IMR-90 (cell line): ENCODE data around the gene CARD14. TPM values are rescaled to one million over a fixed set of nuclear protein-coding genes. Genes with fewer than 3 reads are reported as not detected.

ENCODE experiments used
- ATAC-seq: fragments of 200-7000 bp; cut with Tn5 transposase; 2 replicates; pipeline ENCODE4 v1.9.1; 2020; ENCODE audit warnings: low read depth, mild to moderate bottlenecking, moderate library complexity
- BruUV-seq: library from RNA; stranded (reverse); fragments of 400-500 nt; replicated peaks from 2 replicates; lab custom pipeline; 2021; lab: Mats Ljungman, UMichigan
- CTCF ChIA-PET: fragments of 300-600 bp; formaldehyde crosslinking; extraction: SDS; loops from one replicate; lab custom pipeline; 2021; ENCODE audit warnings: antibody characterized with exemption; lab: Yijun Ruan, JAX
- POLR2A ChIA-PET: fragments of 300-600 bp; sonication (Branson Sonifier 250); formaldehyde crosslinking; loops from one replicate; lab custom pipeline; 2022; ENCODE audit warnings: antibody characterized with exemption; ENCODE audit not compliant: unreplicated experiment; lab: Charles Lee
- DNase-seq: peaks from one replicate; pipeline ENCODE4 v3.0.0; 2013
- H2AFZ ChIP-seq: replicated peaks from 2 replicates; pipeline ENCODE3; 2013; ENCODE audit warnings: low read length, mild to moderate bottlenecking; ENCODE audit not compliant: poor library complexity
- H2AK5ac ChIP-seq: 2 replicates; pipeline ENCODE4 v1.6.1; 2013; ENCODE audit warnings: low read depth, low read length, inconsistent platforms
- H2AK9ac ChIP-seq: replicated peaks from 2 replicates; pipeline ENCODE3; 2013; ENCODE audit warnings: mild to moderate bottlenecking, low read depth, low read length, moderate library complexity; ENCODE audit not compliant: poor library complexity
- H2BK120ac ChIP-seq: 2 replicates; pipeline ENCODE4 v1.6.1; 2013; ENCODE audit warnings: low read depth, low read length, inconsistent platforms
- H2BK15ac ChIP-seq: 3 replicates; pipeline ENCODE4 v1.6.1; 2013; ENCODE audit warnings: low read depth, low read length, inconsistent platforms
- H2BK20ac ChIP-seq: 2 replicates; pipeline ENCODE4 v1.6.1; 2013; ENCODE audit warnings: low read depth, mild to moderate bottlenecking, inconsistent platforms, low read length, moderate library complexity
- H2BK5ac ChIP-seq: 2 replicates; pipeline ENCODE4 v1.6.1; 2013; ENCODE audit warnings: mild to moderate bottlenecking, low read depth, low read length, inconsistent platforms; ENCODE audit not compliant: poor library complexity, severe bottlenecking
- H3K14ac ChIP-seq: replicated peaks from 2 replicates; pipeline ENCODE4 v1.6.1; 2013; ENCODE audit warnings: low read depth, low read length, inconsistent platforms
- H3K18ac ChIP-seq: 2 replicates; pipeline ENCODE4 v1.6.1; 2013; ENCODE audit warnings: low read depth, low read length, control low read depth
- H3K23ac ChIP-seq: 2 replicates; pipeline ENCODE4 v1.6.1; 2013; ENCODE audit warnings: low read depth, low read length, inconsistent platforms
- H3K27ac ChIP-seq: 2 replicates; pipeline ENCODE4 v1.5.1; 2013; ENCODE audit warnings: mild to moderate bottlenecking, control low read depth, low read length; ENCODE audit not compliant: insufficient read depth
- H3K27me3 ChIP-seq: 2 replicates; pipeline ENCODE4 v1.6.1; 2013; ENCODE audit warnings: low read length; ENCODE audit not compliant: control insufficient read depth, insufficient read depth
- H3K36me3 ChIP-seq: 2 replicates; pipeline ENCODE4 v1.6.1; 2013; ENCODE audit warnings: low read length, mixed read lengths; ENCODE audit not compliant: control insufficient read depth, insufficient read depth
- H3K4ac ChIP-seq: 2 replicates; pipeline ENCODE4 v1.6.1; 2013; ENCODE audit warnings: low read depth, low read length, inconsistent platforms
- H3K4me1 ChIP-seq: 2 replicates; pipeline ENCODE4 v1.6.1; 2013; ENCODE audit warnings: low read length, mixed read lengths; ENCODE audit not compliant: control insufficient read depth, insufficient read depth
- H3K4me2 ChIP-seq: 2 replicates; pipeline ENCODE4 v1.6.1; 2013; ENCODE audit warnings: low read depth, mild to moderate bottlenecking, control low read depth, low read length, moderate library complexity
- H3K4me3 ChIP-seq: 2 replicates; pipeline ENCODE4 v1.5.1; 2013; ENCODE audit warnings: low read depth, mild to moderate bottlenecking, control low read depth, low read length, moderate library complexity; ENCODE audit not compliant: insufficient read depth
- H3K56ac ChIP-seq: 2 replicates; pipeline ENCODE4 v1.6.1; 2013; ENCODE audit warnings: low read length, inconsistent platforms; ENCODE audit not compliant: insufficient read depth; ENCODE audit errors: extremely low read depth
- H3K79me1 ChIP-seq, 2 experiments: 2 replicates each; pipeline ENCODE4 v1.6.1; 2013; ENCODE audit warnings: low read length in 2 of 2, inconsistent platforms in 1 of 2, low read depth in 1 of 2
- H3K9ac ChIP-seq: 2 replicates; pipeline ENCODE4 v1.6.1; 2013; ENCODE audit warnings: low read depth, low read length, control low read depth
- H3K9me1 ChIP-seq: 2 replicates; pipeline ENCODE4 v1.6.1; 2013; ENCODE audit warnings: low read length, inconsistent platforms; ENCODE audit not compliant: insufficient read depth
- H3K9me3 ChIP-seq: 2 replicates; pipeline ENCODE4 v1.6.1; 2013; ENCODE audit warnings: low read length; ENCODE audit not compliant: control insufficient read depth, insufficient read depth
- H4K20me1 ChIP-seq: 2 replicates; pipeline ENCODE4 v1.6.1; 2013; ENCODE audit warnings: low read length, inconsistent platforms; ENCODE audit not compliant: insufficient read depth
- H4K5ac ChIP-seq: 2 replicates; pipeline ENCODE4 v1.6.1; 2013; ENCODE audit warnings: mild to moderate bottlenecking, low read depth, low read length, control low read depth
- H4K8ac ChIP-seq, 2 experiments: 2 replicates each; pipeline ENCODE4 v1.6.1; 2013; ENCODE audit warnings: low read depth in 2 of 2, low read length in 2 of 2, control low read depth in 1 of 2, inconsistent platforms in 1 of 2
- H4K91ac ChIP-seq: 2 replicates; pipeline ENCODE4 v1.6.1; 2013; ENCODE audit warnings: low read depth, low read length, inconsistent platforms; ENCODE audit not compliant: insufficient read depth
- CEBPB ChIP-seq: IDR thresholded peaks from 2 replicates; pipeline ENCODE4 v1.6.1; 2012; ENCODE audit warnings: low read depth, low read length, improper control_type of control experiment
- MXI1 ChIP-seq: IDR thresholded peaks from 2 replicates; pipeline ENCODE4 v1.6.1; 2012; ENCODE audit warnings: low read depth, mild to moderate bottlenecking, low read length, moderate library complexity, borderline replicate concordance
- RAD21 ChIP-seq: IDR thresholded peaks from 2 replicates; pipeline ENCODE4 v1.6.1; 2012; ENCODE audit warnings: low read length, improper control_type of control experiment
- WGBS, 2 experiments: methylation state at CpG; one replicate each; pipeline versions ENCODE4 v1.1.5 to v1.1.7; 2013; ENCODE audit warnings: missing lambda C conversion rate in 2 of 2; ENCODE audit not compliant: insufficient read length in 1 of 2; ENCODE audit errors: extremely low coverage in 2 of 2; 5-methylcytosine and 5-hydroxymethylcytosine counted together
- dilution Hi-C: fragments of 300-500 bp; cut with HindIII; formaldehyde crosslinking; loops from one replicate; pipeline ENCODE4 v1.14.3; 2018; ENCODE audit warnings: low sequenced_read_pairs; ENCODE audit not compliant: unreplicated experiment
- in situ Hi-C: fragments of 300-500 bp; cut with MboI; formaldehyde crosslinking; loops from 3 replicates; pipeline ENCODE4 v1.14.3; 2019; ENCODE audit warnings: low sequenced_read_pairs, inconsistent platforms, mixed read lengths
- intact Hi-C: fragments of 100-400 bp; cut with micrococcal nuclease; formaldehyde crosslinking; loops from 2 replicates; pipeline ENCODE4 v1.10.0; 2022
- polyA plus RNA-seq, 3 experiments: library from polyadenylated mRNA; depleted of rRNA; stranded (reverse); fragments of >200 nt; gene quantifications; 2 replicates each; pipeline ENCODE4 v1.2.3, GENCODE V29; 2012; ENCODE audit warnings: low replicate concordance in 1 of 3
- total RNA-seq: library from RNA; depleted of rRNA; stranded (reverse); fragments of >200 nt; gene quantifications from 2 replicates; pipeline ENCODE4 v1.2.3, GENCODE V29; 2012

CARD14 gene
- total and polyA plus RNA-seq, 2 of the 4 experiments (the other 2 are of a cell fraction), result not detected

GRCh38 chr17:80203471-80203963 lies 33.7 kb downstream of the CARD14 start:
- no peak overlapping the region for H2BK5ac ChIP-seq
- BruUV-seq, result no TSS peak
- no peak overlapping the region for H3K56ac ChIP-seq
- H3K18ac ChIP-seq, result no peak overlapping the region
- dilution Hi-C loops (no loop called here), intact Hi-C loops (no loop called here), in situ Hi-C loops (no loop called here)
- no peaks in the 10 kb centered on the region for H3K27me3 ChIP-seq
- H3K9ac ChIP-seq, result no peak overlapping the region
- ATAC-seq (no peak), DNase-seq (no peak)
- no peak overlapping the region for H4K8ac ChIP-seq
- H3K79me1 ChIP-seq, result no peaks in the 10 kb centered on the region
- TF ChIP-seq RAD21 (no peak), MXI1 (no peak), CEBPB (no peak)
- H3K23ac ChIP-seq, result no peak overlapping the region
- no peak overlapping the region for H3K14ac ChIP-seq
- H3K4me2 ChIP-seq, result no peak overlapping the region
- H3K4ac ChIP-seq, result no peak overlapping the region
- H2BK20ac ChIP-seq, result no peak overlapping the region
- no peaks in the 10 kb centered on the region for H3K9me3 ChIP-seq
- H4K20me1 ChIP-seq, result no peaks in the 10 kb centered on the region; the same call in 1 of the 2 replicates
- H3K4me1 ChIP-seq, result no peaks in the 10 kb centered on the region
- no peak overlapping the region for H4K5ac ChIP-seq
- ChIA-PET CTCF (no interaction called here), POLR2A (no interaction called here)
- H3K36me3 ChIP-seq, result peaks cover 3% of the 10 kb centered on the region; the same call in 1 of the 2 replicates
- H3K9me1 ChIP-seq, result peaks cover 3% of the 10 kb centered on the region; the same call in 1 of the 2 replicates
- no peak overlapping the region for H2BK120ac ChIP-seq
- no peak overlapping the region for H4K91ac ChIP-seq
- H2BK15ac ChIP-seq, result no peak overlapping the region
- H2AK5ac ChIP-seq, result no peak overlapping the region
- no peak overlapping the region for H2AK9ac ChIP-seq
- no peak overlapping the region for H3K4me3 ChIP-seq
- no peak overlapping the region for H3K27ac ChIP-seq
- no CpG with 5 or more reads among the region's 11 CpGs for WGBS, 2 experiments
- H2AFZ ChIP-seq, result no peak overlapping the region
